Loucy (cell line): Measurements from ENCODE around the gene KIF2C.

Experiments
- EZH2phosphoT487 ChIP-seq: fragments of 200-600 bp; IDR thresholded peaks from 2 replicates; pipeline ENCODE4 v1.6.1; 2018; ENCODE audit warnings: antibody characterized with exemption, mild to moderate bottlenecking, moderate library complexity, borderline replicate concordance
- TF ChIP-seq, protein P1 (sequence below): fragments of 200-600 bp; sonication (generic); conservative IDR thresholded peaks from 2 replicates; pipeline ENCODE4 v1.5.1; 2014; ENCODE audit warnings: mild to moderate bottlenecking, antibody characterized with exemption, low read length

DNA sequence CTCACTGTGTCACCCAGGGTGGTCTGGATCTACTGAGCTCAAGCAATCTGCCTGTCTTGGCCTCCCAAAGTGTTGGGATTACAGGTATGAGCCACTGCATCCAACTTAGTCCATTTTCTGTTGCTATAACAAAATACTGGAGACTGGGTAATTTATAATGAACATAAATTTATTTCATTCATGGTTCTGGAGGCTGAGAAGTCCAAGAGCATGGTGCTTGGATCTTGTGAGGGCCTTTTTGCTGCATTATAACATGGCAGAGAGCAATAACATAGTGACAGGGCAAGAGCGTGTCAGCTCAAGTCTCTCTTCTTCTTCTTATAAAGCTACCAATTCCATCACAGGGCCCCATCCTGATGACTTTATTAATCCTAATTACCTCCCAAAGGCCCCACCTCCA is 3.6 kb upstream of the KIF2C start:
- TF ChIP-seq, protein P1, sequence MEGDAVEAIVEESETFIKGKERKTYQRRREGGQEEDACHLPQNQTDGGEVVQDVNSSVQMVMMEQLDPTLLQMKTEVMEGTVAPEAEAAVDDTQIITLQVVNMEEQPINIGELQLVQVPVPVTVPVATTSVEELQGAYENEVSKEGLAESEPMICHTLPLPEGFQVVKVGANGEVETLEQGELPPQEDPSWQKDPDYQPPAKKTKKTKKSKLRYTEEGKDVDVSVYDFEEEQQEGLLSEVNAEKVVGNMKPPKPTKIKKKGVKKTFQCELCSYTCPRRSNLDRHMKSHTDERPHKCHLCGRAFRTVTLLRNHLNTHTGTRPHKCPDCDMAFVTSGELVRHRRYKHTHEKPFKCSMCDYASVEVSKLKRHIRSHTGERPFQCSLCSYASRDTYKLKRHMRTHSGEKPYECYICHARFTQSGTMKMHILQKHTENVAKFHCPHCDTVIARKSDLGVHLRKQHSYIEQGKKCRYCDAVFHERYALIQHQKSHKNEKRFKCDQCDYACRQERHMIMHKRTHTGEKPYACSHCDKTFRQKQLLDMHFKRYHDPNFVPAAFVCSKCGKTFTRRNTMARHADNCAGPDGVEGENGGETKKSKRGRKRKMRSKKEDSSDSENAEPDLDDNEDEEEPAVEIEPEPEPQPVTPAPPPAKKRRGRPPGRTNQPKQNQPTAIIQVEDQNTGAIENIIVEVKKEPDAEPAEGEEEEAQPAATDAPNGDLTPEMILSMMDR: no peak
- no peak for TF ChIP-seq EZH2phosphoT487
